ENCODE data around the gene CACNA2D1.

CACNA2D1 gene

DNA sequence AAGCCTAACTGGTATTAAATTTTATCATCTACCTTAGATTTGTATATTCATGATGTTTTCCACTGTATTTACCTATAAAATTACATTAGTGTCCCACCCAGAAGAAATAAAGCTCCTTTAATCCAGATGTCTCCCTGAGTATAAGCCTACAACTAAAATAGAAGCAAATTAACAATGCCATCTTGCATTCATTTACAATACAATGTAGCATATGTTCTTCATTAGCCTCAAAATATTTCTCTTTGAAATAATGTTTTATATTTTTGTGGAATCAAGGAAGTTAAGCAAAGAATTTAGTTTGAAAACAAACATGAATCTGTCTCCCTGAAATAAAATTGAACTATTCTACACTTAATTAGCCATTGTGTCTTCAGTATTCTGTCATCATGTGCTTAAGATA is 112.3 kb downstream of the CACNA2D1 start:
- no peak for FAIRE-seq

DNA sequence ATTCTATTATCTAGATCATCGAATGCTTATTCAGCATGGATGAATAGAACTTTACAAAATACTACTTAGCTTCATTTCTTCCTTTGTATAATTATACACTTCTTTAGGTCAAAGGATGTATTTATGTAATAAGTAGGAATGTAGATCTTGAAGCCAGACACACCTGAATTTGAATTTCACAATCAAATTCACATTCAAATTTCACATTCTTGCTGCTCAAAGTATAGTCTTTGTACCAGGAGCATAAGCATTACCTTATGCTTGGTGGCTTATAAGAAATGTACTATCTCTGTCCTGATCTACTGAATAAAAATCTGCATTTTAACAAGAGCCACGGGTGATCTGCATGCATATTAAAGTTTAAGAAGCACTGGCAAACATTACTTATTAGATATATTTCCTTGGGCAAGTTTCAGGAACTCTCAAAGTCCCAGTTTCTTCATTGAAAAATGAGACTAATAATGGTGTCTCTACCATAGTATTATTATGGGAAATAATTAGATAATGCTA is 112.8 kb downstream of the CACNA2D1 start:
- FAIRE-seq: no peak

GRCh38 chr7:82327898-82328297 is 115.7 kb downstream of the CACNA2D1 start:
- FAIRE-seq: no peak

DNA sequence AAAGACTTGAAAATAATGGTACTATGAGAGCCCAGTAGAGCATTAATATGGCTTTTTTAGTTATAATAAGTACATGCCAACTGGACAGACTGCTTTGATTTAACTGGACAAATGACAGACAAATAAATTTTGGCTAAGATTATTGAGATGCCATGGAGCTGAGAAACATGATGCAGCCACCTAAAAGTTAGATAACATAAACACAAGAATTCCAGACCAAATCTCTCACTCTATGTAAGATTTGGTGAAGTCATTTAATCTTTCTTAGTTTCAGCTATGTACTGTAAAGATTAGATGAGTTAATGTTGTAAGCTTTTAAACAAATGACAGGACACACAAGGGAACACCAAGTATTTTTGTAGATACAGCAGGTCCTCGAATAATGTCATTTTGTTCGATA is 118.2 kb downstream of the CACNA2D1 start:
- FAIRE-seq: no peak

- FAIRE-seq: no peak
Observed at GRCh38 chr7:82323806-82324205, 119.8 kb downstream of the CACNA2D1 start.

- FAIRE-seq: no peak
Observed at GRCh38 chr7:82319674-82320118, 123.9 kb downstream of the CACNA2D1 start.

GRCh38 chr7:82318786-82319185 is 124.8 kb downstream of the CACNA2D1 start:
- FAIRE-seq: no peak

DNA sequence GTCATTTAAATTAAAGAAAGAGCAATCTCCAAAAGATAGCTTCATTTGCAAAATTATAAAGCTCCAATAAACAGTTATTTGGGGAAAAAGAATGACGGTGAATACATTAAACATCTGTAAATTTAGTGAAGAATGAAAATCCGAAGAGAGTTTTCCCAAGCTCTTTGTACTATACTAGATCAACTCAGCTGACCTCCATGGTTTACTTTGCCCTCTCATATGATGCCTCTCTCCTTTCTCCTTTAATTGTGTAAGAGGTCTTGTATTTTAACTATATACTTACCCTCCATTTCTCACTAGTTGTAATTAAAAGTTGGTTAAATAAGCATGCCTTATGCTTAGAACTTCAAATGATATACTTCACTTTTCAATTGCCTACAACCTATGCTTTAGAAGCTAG is 125.8 kb downstream of the CACNA2D1 start:
- no peak for FAIRE-seq

DNA sequence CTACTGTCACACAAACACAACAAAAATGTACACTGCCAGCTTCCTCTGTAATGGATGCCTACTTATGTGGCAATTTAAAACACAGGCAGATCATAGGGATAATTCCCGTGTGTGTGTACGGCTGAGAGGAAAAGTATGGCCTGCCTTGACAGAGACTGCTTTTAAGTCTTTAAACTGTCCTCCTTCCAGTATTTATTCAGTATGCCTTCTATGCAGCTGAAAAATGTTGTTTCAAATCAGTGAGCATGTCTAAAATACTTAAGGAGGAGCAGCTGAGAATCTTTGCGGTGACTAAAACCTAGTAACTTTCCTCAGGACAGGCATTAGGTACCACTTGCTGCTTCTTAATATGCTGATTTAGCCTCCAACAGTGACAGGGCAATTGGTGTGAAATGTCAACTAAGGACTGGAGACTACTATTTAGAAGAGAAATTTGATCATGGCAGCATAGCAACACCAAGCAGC is 126.3 kb downstream of the CACNA2D1 start:
- FAIRE-seq: no peak

DNA sequence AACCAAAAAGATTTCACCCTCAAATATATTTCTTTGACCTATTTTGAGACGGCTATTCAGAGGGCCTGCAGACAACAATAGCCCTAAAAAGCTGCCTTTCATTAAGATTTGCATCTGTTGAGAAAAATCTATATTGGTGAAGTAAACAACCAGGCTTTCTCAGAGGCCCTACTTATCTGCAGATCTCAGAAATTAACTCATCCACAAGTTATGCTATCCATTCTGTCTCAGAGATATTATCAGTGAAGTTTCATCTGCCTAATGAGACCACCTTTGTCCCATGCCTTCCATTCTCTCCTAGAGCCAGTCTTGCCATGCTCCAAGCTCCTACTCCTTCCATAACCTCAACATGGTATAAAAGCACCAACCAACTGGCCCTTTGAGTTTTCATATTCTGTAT is 130.3 kb downstream of the CACNA2D1 start:
- FAIRE-seq: no peak

DNA sequence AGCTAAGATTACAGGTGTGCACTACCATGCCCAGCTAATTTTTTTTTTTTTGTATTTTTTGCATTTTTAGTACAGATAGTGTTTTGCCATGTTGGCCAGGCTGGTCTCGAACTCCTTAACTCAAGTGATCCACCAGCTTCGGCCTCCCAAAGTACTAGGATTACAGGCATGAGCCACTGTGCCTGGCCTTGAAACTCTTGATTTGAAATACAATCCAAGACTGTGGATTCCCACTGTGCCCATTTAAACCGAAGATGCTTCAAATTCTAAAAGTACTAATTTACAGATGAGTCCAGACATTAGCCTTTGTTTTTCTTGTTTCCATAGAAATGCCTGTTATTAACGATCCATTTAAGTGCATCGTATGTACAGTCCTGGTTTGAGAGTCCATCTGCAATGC is 130.9 kb downstream of the CACNA2D1 start:
- FAIRE-seq: no peak

DNA sequence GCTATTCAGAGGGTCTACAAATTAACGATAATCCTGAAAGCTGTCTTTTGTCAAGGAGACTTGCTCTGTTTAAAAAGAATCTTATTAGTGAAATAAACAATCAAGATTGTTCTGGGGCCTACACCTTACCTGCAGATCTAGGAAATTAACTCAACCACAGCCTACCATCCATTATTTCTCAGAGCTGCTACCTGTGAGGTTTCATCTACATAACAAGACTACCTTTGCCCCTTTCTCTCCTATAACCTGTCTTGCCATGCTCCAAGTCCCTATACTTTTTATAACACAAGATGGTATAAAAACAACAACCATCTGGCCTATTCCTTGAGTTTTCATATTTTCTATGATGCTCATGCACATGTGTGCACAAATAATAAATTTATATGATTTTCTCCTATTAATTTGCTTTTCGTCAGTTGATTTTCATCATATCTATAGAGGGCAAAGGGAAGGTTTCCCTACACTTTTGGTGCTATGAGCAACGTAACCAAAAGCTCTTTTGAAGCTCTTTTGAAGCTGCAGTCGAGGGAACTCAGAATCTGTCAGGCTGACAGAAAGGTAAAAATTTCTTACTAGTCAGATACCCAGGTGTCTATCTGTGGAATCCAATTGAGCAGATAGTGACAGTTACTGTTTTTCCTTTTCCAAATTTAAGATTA is 138.1 kb downstream of the CACNA2D1 start:
- no peak for FAIRE-seq

DNA sequence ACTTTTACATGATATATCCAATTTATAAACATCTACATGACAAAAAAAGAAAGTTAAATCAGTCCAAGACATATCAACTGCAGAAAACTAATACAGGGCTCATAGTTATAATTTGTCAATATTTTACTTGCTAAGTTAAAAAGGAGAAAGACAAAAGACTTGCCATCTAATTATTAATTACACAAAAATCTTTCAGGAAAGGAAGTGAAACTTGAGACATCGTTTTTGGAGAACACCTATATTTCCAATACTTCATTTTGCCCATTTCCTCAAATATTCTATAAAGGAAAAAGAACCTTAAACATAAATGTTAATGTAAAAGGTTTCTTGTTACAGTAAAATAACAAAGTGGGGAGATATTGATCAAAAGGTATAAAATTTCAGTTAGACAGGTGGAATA is 148.7 kb downstream of the CACNA2D1 start:
- peak; percentile 52 for FAIRE-seq

DNA sequence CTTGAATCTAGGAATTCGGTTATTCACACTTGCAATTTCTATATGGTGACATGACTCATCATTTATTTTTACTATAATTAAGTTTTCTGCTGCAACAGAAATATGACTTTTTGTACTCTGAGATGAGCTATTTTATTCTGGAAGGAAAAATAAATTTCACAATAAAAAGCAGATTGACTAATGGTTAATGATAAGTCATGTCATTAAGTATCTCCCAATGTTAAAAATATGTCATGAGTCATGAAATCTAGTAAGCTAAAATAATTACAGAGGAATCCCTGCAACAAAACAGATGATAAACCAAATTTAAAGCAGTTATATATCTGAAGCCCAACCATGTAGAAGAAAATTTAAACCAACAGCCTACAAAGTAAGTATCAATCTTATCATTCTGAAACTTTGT is 149.2 kb downstream of the CACNA2D1 start:
- no peak for FAIRE-seq

DNA sequence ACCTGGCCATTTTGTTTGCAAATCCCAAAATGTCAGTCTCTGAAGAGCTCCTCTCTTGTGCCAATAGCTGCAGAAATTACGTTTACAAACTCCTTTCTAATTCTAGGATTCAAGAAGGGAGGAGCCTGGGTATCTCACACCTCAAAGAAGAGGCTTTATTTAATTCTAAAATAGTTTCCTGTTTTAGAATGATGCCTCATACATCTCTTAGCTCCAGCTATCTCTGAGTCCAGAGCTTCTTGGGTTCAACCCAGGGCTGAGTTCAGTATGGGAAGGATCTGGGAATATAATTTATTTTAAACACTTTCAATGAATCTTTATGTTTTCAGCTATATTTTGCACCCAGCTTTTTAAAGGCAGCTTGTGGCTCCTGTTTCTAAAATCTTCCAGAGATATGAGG is 150.1 kb downstream of the CACNA2D1 start:
- FAIRE-seq: no peak

DNA sequence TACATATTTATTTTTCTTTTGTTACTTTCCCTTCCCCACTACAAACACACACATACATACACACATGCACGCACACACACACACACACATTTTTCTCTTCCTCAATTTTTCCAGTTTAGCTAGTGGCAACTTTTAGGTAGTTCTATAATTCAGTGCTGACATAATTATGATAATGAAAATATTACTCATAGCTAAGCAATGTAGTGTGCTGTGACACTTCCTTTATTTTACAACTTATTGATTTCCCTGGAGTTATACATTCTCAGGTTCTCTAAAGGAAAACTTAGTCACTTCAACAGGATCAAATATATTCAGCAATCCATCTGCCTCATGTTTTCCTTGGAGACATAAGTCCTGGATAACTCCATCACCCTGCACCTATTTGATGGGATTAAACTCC is 151.6 kb downstream of the CACNA2D1 start:
- no peak for FAIRE-seq

GRCh38 chr7:82289889-82290288 is 153.7 kb downstream of the CACNA2D1 start:
- FAIRE-seq: no peak

DNA sequence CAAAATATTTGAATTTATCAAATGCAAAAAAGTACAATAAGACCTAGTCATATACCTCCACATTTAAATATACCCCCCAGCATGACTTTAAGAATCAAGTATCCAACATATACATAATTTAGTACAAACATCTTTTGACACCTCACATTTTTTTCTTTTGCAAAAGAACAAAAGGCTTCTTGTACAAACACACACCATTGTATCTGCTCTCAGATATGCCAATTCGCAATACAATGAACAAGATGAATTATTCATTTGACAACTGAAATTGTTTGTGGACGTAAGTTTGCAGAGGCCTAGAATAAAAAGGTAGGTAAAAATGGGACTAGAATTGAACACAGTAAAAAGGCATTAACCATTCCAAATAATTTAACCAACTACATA is 154.4 kb downstream of the CACNA2D1 start:
- no peak for FAIRE-seq

DNA sequence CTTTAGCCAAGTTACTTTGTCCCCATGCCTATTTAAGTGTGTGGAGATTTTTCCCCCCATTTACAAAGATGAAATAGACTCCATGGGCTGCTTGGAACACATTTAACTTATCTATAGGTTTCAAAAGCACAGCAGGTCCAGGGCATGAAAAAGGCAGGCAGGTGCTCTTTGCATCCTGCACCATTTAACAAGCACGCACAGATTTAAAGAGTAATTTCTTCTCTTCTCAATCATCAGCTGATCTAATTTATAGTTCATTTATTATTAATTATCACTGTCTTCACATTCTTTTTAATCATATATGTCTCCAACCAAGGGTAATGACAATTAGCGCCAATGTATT is 156.8 kb downstream of the CACNA2D1 start:
- no peak for FAIRE-seq

DNA sequence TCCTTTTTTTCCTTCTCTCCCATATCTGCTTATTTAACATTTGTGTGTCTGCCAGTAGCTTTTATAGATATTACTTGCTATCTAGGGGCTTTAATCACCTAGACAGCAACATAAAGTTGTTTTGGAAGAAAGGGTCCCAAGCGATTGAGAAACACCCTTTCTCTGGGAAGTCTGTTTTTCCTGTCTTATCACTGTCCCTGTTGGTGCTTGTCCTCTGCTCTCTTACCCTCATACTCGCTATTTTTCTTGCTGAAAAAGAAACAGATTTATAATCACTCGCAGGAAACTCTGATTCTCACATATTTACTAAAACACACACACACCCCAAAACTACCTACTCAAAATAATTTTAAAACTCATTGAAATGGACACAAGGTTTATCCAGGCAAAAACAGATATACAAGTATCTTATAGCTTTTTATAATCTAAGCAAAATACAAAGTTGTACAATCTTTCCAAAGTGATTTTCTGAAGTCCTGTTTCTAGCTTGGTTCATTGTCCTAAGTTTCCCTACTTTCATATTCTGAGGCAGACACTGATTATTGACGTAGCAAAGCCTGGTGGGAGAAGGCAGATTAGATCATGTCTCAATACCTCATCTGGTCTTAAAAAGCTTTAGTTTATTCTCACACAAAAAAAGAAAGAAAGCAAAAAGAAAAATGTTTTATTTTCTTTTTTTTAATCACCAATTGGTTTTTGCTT is 157.3 kb downstream of the CACNA2D1 start:
- no peak for FAIRE-seq

GRCh38 chr7:82284936-82285519 is 158.5 kb downstream of the CACNA2D1 start:
- no peak for FAIRE-seq

- no peak for FAIRE-seq
Observed at GRCh38 chr7:82275342-82275741, 168.2 kb downstream of the CACNA2D1 start.

- FAIRE-seq: no peak
Observed at GRCh38 chr7:82274681-82275080, 168.9 kb downstream of the CACNA2D1 start.

GRCh38 chr7:82273886-82274285 is 169.7 kb downstream of the CACNA2D1 start:
- no peak for FAIRE-seq

Measured in TTC549 (cell line).